Posterior vena cava (tissue), 2 donors: Measurements from ENCODE around the gene HSD17B12. TPM values are rescaled to one million over a fixed set of nuclear protein-coding genes. Genes with fewer than 3 reads are reported as not detected.
"Not testable (repeated sequence)": the region's sequence is repeated elsewhere in the genome, so short reads cannot be mapped to it uniquely, and the experiment has no call there.

ENCODE experiments used
- DNase-seq: peaks from one replicate; pipeline ENCODE4 v3.0.0-alpha.2; 2020; ENCODE audit warnings: low spot score
- intact Hi-C, 2 donors: fragments of 100-400 bp; cut with DNase I; formaldehyde crosslinking; loops; one replicate each; pipeline versions ENCODE4 v1.14.1 to v1.14.2; 2022 to 2023
- total RNA-seq, 2 donors: library from RNA; stranded (reverse); fragmentation: NEBNext Ultra II Directional; extraction: Animal tissue kit (Norgen Biotek cat#: 25700); gene quantifications; one replicate each; pipeline ENCODE4 v1.2.1, GENCODE V29; 2021
- donor health status: DM: yes; HTN: yes; CAD: no.
- donor health status: DM: yes; HTN: yes; CAD: no.

HSD17B12 gene
- total RNA-seq, 2 donors from 2014 or later: 80.7 to 85.4 TPM

DNA sequence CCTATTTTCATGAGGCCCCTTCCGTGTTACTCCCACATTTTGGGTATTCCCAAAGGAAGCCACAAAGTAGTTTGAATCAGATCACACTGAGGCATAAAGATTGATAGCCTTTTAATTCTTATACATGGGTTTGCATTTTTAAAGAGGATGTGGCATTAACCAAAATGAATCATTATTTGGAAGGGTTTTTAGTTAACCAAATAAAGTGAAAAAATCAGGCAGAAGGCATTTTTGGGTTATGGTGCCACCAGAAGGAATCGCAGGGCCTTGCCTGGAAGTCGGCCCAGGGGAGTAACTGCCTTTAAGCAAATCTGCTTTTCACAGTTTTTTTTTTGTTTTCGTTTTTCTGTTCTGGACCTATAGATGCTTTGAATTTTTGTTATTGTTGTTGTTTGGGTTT, 55.4 kb downstream of the HSD17B12 start:
- intact Hi-C loops: no loop called here

DNA sequence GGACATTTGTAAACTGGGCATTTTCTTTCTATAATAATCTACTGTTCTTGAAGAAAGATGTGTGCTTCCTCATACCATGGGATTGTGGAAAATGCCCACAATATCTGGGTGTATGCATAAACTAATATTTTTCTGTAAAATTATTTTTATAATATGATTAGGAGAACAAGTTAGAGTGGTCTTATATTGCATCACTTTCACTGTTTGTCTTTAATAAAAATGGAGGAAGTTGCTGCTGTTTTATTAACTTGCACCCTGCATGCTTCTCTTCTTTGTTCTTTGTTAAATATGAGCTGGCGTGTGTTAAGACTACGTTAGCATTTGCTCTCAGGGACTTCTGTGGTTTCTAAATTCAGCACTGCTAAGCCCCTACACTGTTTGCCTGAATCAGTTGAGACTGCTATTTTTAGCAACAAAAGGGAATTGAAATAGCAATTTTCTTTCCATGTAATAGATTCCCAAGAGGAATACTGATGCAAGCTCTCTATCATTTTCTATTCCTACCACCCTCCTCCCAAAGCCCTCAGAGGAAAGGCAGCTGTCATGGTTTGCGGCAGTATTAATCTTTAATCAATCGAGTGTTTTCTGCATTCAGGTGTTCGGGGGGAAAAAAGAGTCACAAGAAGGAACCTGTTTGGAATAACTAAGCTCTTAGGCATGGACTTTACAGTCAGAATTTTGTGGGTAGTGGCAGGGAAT, 56.1 kb downstream of the HSD17B12 start:
- intact Hi-C loops: no loop called here
- DNase-seq: no peak

More for the DNA sequence above, 55.4 kb downstream of the HSD17B12 start:
- DNase-seq: no peak

GRCh38 chr11:43737201-43737590, 56.7 kb downstream of the HSD17B12 start:
- intact Hi-C loops: no loop called here
- no peak for DNase-seq

GRCh38 chr11:43738600-43739409, 58.3 kb downstream of the HSD17B12 start:
- intact Hi-C loops: no loop called here
- no peak for DNase-seq

GRCh38 chr11:43746670-43747069, 66.1 kb downstream of the HSD17B12 start:
- DNase-seq: no peak
- intact Hi-C loops: no loop called here

GRCh38 chr11:43747130-43747802, 66.7 kb downstream of the HSD17B12 start:
- intact Hi-C loops: no loop called here
- no peak for DNase-seq

- intact Hi-C loops: no loop called here
- no peak for DNase-seq
These were observed 67.6 kb downstream of the HSD17B12 start for GRCh38 chr11:43748095-43748494.

GRCh38 chr11:43751726-43752125, 71.2 kb downstream of the HSD17B12 start:
- DNase-seq: no peak
- intact Hi-C loops: loop anchor here in 1 of 2 donors (1.0 kb wide), 1 partner anchor 10 kb away; no protein-coding TSS in a partner anchor

DNA sequence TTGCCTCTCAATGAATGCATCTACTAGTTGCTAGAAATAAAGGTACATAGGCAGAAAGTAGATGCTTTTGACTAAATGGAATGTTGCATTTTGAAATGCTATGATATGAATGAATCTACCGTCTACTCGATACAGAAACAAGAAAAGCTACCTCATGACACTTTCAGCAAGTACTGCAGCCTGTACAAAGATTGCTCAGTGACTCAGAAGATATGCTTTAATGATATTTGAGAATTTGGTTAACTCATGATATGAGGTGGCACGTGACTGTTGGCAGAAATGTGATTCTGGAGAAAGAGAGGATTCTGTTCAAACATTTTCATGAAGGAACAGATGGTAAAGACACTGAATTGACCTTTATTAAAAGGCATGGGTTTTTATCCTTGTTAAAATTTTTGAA, 76.0 kb downstream of the HSD17B12 start:
- intact Hi-C loops: no loop called here
- no peak for DNase-seq

- no peak for DNase-seq
- intact Hi-C loops: no loop called here
These were observed 78.4 kb downstream of the HSD17B12 start for GRCh38 chr11:43758927-43759326.

GRCh38 chr11:43760902-43761301, 80.4 kb downstream of the HSD17B12 start:
- no peak for DNase-seq
- intact Hi-C loops: loop anchor here in 1 of 2 donors (1.0 to 5.0 kb wide), 2 partner anchors 10 to 931 kb away; no protein-coding TSS in a partner anchor

GRCh38 chr11:43765194-43765593, 84.7 kb downstream of the HSD17B12 start:
- intact Hi-C loops: no loop called here
- DNase-seq: no peak

DNA sequence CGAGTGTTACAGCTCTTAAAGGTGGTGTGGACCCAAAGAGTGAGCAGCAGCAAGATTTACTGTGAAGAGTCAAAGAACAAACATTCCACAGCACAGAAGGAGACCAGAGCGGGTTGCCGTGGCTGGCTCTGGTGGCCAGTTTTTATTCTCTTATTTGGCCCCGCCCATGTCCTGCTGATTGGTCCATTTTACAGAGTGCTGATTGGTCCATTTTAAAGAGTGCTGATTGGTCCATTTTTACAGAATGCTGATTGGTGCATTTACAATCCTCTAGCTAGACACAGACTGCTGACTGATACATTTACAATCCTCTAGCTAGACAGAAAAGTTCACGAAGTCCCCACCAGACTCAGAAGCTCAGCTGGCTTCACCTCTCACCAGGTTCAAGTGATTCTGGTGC, 88.1 kb downstream of the HSD17B12 start:
- intact Hi-C loops, DNase-seq: not testable (repeated sequence)

- intact Hi-C loops: no loop called here
- no peak for DNase-seq
These were observed 89.6 kb downstream of the HSD17B12 start for GRCh38 chr11:43770173-43770572.

GRCh38 chr11:43772733-43773132, 92.2 kb downstream of the HSD17B12 start:
- intact Hi-C loops: no loop called here
- DNase-seq: peak; percentile 56

- no peak for DNase-seq
- intact Hi-C loops: no loop called here
These were observed 94.2 kb downstream of the HSD17B12 start for GRCh38 chr11:43774786-43775185.

- intact Hi-C loops: no loop called here
These were observed 98.8 kb downstream of the HSD17B12 start for GRCh38 chr11:43779306-43779705.

DNA sequence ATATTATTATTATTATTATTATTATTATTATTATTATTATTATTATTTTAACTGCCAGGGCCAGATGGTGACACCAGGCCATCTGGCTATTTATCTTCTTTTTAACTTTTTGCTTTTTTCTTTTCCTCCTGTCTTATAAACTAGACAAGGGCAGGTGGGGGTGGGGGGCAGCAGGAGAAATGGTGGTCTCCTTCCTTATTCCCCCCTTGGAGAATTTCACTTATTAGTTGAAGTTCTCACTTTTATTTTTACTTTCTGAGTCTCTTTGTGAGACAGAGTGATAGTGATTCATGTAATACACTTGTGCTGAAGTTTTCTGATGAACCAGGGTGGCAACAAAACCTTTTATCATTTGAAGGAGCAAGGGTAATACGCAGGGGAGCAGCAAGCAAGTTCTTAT, 103.8 kb downstream of the HSD17B12 start:
- intact Hi-C loops: loop anchor here in 1 of 2 donors (5.0 kb wide), 1 partner anchor 772 kb away; no protein-coding TSS in a partner anchor
- no peak for DNase-seq

More at GRCh38 chr11:43779306-43779705, 98.8 kb downstream of the HSD17B12 start:
- DNase-seq: no peak

- intact Hi-C loops: loop anchor here in 1 of 2 donors (5.0 kb wide), 1 partner anchor 773 kb away; no protein-coding TSS in a partner anchor
- DNase-seq: no peak
These were observed 104.3 kb downstream of the HSD17B12 start for GRCh38 chr11:43784866-43785265.

DNA sequence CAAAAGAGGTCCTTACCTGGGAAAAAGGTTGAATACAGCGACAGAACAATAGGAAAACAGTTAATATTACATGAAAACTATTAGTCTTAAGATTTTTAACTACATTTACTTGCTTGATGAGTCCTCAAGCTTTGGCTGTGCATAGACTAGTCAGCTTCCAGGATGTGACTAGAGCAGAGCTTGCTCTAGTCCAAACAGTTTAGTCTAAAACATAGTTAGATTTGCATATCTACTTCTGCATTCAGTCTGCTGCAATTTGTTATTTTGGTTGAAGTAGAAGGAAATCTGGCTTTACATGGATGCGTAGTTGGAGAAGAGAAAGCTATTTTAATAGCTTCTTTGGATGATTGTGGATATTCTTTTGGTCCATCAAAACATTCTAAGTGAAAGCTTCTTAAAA, 104.8 kb downstream of the HSD17B12 start:
- no peak for DNase-seq

More for the DNA sequence above, 104.8 kb downstream of the HSD17B12 start:
- intact Hi-C loops: no loop called here
